Hematopoietic multipotent progenitor cell treated with erythropoietin and hydrocortisone succinate and interleukin-3 and kit ligand, for 15 days (in vitro differentiated cells): ENCODE measurements around the gene CYP19A1.
A peak's percentile ranks its signal among the peaks of the same experiment; 100 is the strongest.

Experiments used
- DNase-seq: peaks from one replicate; pipeline ENCODE4 v3.0.0-alpha.2; 2015; ENCODE audit warnings: low spot score

Gene CYP19A1

DNA sequence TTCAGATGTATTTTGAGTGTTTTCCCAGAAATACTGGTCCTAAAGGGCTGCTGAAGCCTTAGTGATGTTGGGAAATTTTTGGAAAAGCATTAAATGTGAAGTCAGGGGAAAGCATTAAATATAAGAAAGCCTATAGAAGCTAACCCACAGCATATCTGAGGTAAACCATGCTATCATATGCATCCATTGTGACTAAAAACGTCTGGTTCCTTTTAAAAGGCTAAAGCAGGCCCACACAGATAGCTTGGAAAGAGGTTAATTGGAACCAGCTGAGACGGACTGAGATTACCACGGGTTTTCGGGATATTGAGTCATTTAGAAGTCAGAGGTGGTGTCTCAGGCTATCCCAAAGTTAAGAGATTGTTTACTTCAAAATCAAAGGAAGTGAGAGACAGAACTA is 78.2 kb downstream of the CYP19A1 start:
- DNase-seq, result no peak

DNA sequence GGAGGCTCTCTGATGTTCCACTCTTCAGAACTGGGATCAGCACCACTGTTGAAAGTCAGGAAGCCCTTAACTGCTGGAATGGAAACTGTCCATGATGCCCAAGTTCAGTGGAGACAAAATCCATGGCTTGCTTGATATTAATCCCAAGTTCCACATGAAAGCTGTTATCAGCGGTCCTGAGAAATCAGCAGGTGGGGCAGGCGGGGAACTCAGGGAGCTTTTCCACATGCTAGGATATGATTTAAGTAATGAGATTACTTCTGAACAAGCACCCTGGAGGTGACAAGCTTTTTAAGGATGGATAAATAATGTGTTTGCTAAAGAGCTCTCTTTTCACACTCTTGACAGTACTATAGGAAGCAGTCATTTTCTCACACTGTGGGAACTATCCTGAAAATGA is 82.9 kb downstream of the CYP19A1 start:
- DNase-seq, result no peak

- DNase-seq, result no peak
These were observed 85.0 kb downstream of the CYP19A1 start for GRCh38 chr15:51253366-51253765.

DNA sequence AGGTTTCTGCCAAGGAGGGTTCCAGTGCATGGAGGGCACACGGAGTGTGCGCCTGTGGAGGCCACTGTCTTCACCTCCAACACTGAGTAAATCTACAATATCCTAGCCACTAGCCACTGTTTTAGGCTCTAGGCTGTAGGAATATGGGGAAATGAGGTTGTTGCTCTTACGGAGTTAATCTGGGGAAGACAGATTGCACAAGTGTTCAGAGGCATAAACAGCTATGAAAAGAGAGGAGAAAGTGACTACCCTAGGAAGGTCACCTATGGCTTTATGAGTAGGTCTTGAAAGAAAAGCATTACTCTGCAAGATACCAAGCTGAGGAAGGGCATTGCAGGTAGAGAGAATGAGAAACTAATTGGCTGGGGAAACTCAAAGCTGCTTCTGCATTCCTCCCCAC is 85.7 kb downstream of the CYP19A1 start:
- no peak for DNase-seq

GRCh38 chr15:51251556-51251955 is 86.8 kb downstream of the CYP19A1 start:
- no peak for DNase-seq

DNA sequence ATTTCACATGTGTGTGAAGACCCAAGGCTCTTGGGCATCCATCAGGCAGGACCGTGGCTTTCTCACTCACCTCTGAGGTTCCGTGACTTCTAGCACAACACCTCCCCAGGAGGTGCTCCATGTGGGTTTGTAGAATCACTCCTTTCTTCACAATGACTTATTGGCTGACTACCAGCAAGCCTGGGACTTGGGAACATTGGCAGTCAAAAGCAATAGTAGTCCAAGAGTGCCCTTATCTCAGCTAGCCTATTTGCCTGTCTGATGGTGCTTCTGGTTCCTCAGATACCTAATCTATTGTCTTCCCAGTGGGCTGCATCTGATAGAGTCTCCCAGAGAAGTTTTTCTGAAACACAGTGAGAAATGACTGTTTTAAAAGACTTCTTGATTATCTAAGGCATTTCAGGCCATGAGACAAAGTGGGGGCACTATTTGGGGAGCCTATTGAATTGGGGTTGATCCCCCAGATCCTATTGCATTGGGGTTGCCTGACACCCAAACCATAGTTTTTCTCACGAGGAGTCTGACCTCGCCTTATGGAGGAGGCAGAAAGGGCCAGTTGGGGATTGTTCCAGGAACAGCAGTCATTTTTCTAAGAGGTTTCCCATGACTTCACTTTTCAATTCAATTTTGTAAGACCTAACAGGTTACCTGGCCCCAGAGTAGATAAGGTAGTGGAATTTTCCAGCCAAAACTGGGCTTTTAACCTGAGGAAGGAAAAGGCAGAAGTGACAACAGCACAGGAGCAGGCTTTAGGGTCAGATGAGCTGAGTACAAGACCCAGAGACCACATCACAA is 88.0 kb downstream of the CYP19A1 start:
- no peak for DNase-seq

DNA sequence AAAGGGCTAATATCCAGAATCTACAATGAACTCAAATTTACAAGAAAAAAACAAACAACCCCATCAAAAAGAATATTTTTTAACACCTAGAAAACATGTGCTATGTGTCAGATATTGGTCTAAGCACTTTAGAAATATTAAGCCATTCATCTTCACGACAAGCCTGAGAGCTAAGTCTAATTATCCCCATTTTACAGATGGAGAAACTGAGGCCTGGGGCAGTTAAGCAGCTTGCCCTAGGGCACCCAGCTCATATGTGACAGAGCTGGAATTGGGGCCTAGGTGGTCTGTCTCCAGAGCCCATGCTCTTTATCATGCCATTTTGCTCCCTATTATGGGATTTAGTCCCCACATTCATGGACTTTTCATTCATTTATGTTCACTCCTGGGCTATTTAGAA is 92.8 kb downstream of the CYP19A1 start:
- no peak for DNase-seq

GRCh38 chr15:51244423-51244869 is 94.0 kb downstream of the CYP19A1 start:
- no peak for DNase-seq

GRCh38 chr15:51243774-51244173 is 94.6 kb downstream of the CYP19A1 start:
- DNase-seq, result no peak

- no peak for DNase-seq
These were observed 98.3 kb downstream of the CYP19A1 start for GRCh38 chr15:51240066-51240465.

DNA sequence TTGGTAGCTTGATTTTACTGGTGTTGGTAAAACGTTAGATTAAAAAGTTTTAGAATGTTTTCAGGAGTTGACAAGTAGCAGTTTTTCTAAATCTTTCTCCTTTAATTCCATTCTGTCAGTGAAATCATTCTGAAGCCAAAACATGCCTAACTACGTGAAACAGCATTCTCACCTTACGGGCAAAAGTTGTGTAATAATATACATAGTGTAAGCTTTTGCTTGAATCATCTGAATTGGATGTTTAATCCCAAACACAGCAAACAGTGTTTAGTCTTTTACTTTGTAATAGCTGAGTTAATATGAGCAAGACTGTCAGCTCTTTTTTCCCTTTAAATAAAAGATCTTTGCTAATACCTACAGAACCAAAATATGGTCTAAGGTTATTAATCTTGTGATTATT is 100.6 kb downstream of the CYP19A1 start:
- no peak for DNase-seq

- no peak for DNase-seq
These were observed 104.0 kb downstream of the CYP19A1 start for GRCh38 chr15:51234176-51234927.

GRCh38 chr15:51232581-51232980 is 105.8 kb downstream of the CYP19A1 start:
- DNase-seq, result no peak

GRCh38 chr15:51229907-51230330 is 108.5 kb downstream of the CYP19A1 start:
- no peak for DNase-seq

- peak; percentile 13 for DNase-seq
These were observed 110.3 kb downstream of the CYP19A1 start for GRCh38 chr15:51227940-51228732.

DNA sequence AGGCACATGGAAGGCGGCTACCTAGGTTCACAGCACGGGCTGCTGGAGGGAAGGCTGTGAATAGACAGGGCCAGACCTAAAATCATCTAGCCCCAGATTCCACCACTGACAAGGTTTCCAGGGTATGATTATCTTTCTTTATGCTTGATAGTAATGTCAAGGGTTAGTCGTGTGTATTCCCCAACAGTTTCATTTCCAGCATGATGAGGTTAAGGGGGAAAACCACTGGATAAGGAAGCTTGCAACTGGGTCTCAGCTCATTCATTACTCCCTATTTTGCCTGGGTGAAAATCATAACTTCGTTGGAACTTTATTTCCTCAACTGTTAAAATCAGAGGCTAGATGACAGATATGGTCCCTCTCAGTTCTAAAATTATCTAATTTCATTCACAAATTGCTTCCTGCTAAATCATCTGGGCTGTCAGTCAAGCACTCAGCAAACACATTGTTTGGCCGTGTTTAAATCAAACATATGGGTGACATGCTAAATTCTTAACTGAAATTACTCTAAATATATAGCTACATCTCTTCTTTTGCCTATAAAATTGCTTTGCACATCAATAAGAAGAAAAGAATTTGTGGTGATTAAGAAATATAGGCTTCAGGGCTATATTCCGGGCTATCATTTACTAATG is 111.7 kb downstream of the CYP19A1 start:
- no peak for DNase-seq

DNA sequence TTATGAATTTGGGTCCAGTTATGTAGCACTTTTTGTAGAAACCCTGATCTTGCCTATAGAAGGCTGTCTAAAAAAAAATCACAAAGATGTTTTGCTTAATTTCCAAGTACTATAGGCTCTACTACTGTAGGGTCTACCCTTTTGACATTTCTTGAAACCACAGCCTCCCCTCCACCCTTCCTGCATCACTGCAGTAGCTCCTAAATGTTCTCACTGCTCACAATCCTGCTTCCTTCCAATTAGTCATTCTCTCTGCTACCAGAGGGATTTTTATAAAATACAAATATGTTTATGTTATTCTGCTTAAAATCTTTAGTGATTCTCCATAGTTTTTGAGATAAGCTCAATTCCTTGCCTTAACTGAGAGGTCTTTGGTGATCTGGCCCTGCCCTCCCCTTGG is 114.0 kb downstream of the CYP19A1 start:
- DNase-seq, result no peak

GRCh38 chr15:51223771-51224229 is 114.6 kb downstream of the CYP19A1 start:
- DNase-seq, result no peak

GRCh38 chr15:51218299-51218938 is 120.0 kb downstream of the CYP19A1 start:
- no peak for DNase-seq

- DNase-seq, result no peak
These were observed 125.5 kb downstream of the CYP19A1 start for GRCh38 chr15:51212909-51213308.

DNA sequence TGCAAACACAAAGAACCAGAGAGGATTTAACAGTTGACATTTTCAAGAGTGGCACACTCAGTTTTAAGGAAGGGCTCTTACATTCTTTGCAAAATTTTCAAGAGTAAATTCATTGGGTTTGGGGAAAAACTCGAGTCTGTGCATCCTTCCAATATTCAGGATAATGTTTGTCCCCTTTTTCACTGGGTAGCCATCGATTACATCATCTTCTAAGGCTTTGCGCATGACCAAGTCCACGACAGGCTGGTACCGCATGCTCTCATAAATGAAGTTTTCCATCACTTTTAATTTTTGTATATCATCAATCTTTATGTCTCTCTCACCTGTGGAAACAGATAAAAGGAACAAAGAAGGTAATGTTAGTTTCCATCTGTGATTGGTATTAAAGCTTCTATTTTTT is 126.2 kb downstream of the CYP19A1 start:
- DNase-seq, result no peak
